Measurements from ENCODE around the gene MTHFD1L.

The MTHFD1L gene

GRCh38 chr6:150883521-150883920 lies 18.0 kb downstream of the MTHFD1L start:
- no peaks in the 10 kb centered on the region for H3K9me3 ChIP-seq (ENCODE audit: insufficient read depth, low read depth, low read length)
- H3K27me3 ChIP-seq (ENCODE audit: insufficient read depth, low read length): no peaks in the 10 kb centered on the region
- no peak overlapping the region for H3K9ac ChIP-seq (ENCODE audit: low read depth, low read length)
- H3K4me1 ChIP-seq (ENCODE audit: insufficient read depth, low read length): peaks cover 7% of the 10 kb centered on the region
- H3K36me3 ChIP-seq (ENCODE audit: insufficient read depth, low read length): peaks cover 71% of the 10 kb centered on the region
- no peak overlapping the region for H3K27ac ChIP-seq (ENCODE audit: low read depth, low read length)
- 97% methylated on average over 3 of the region's 3 CpGs for WGBS
- H3K4me3 ChIP-seq (ENCODE audit: low read length): no peak overlapping the region

GRCh38 chr6:150886155-150886554 lies 20.7 kb downstream of the MTHFD1L start:
- Histone ChIP-seq H3K27me3 (ENCODE audit: insufficient read depth, low read length) (no peaks in the 10 kb centered on the region), H3K36me3 (ENCODE audit: insufficient read depth, low read length) (peaks cover 80% of the 10 kb centered on the region), H3K4me3 (ENCODE audit: low read length) (no peak overlapping the region), H3K9me3 (ENCODE audit: insufficient read depth, low read depth, low read length) (no peaks in the 10 kb centered on the region), H3K9ac (ENCODE audit: low read depth, low read length) (no peak overlapping the region), H3K4me1 (ENCODE audit: insufficient read depth, low read length) (no peaks in the 10 kb centered on the region), H3K27ac (ENCODE audit: low read depth, low read length) (no peak overlapping the region)
- WGBS: 96% methylated on average over 7 of the region's 7 CpGs

- H3K9ac ChIP-seq (ENCODE audit: low read depth, low read length): no peak overlapping the region
- H3K36me3 ChIP-seq (ENCODE audit: insufficient read depth, low read length): peaks cover 88% of the 10 kb centered on the region
- no peaks in the 10 kb centered on the region for H3K9me3 ChIP-seq (ENCODE audit: insufficient read depth, low read depth, low read length)
- H3K27ac ChIP-seq (ENCODE audit: low read depth, low read length): no peak overlapping the region
- no peaks in the 10 kb centered on the region for H3K4me1 ChIP-seq (ENCODE audit: insufficient read depth, low read length)
- no peak overlapping the region for H3K4me3 ChIP-seq (ENCODE audit: low read length)
- WGBS: 98% methylated on average over 3 of the region's 3 CpGs
- H3K27me3 ChIP-seq (ENCODE audit: insufficient read depth, low read length): no peaks in the 10 kb centered on the region
Observed at GRCh38 chr6:150887978-150888563, 22.6 kb downstream of the MTHFD1L start.

- Histone ChIP-seq H3K27ac (ENCODE audit: low read depth, low read length) (no peak overlapping the region), H3K36me3 (ENCODE audit: insufficient read depth, low read length) (peaks cover 81% of the 10 kb centered on the region)
- WGBS: 88% methylated on average over 13 of the region's 13 CpGs
Observed at GRCh38 chr6:150890346-150890745, 24.8 kb downstream of the MTHFD1L start.

GRCh38 chr6:150891888-150892485 lies 26.5 kb downstream of the MTHFD1L start:
- Histone ChIP-seq H3K4me1 (ENCODE audit: insufficient read depth, low read length) (no peaks in the 10 kb centered on the region), H3K9ac (ENCODE audit: low read depth, low read length) (no peak overlapping the region), H3K36me3 (ENCODE audit: insufficient read depth, low read length) (peaks cover 77% of the 10 kb centered on the region), H3K27ac (ENCODE audit: low read depth, low read length) (no peak overlapping the region), H3K4me3 (ENCODE audit: low read length) (no peak overlapping the region), H3K27me3 (ENCODE audit: insufficient read depth, low read length) (no peaks in the 10 kb centered on the region), H3K9me3 (ENCODE audit: insufficient read depth, low read depth, low read length) (no peaks in the 10 kb centered on the region)
- WGBS: 47% methylated on average over 7 of the region's 7 CpGs

More at GRCh38 chr6:150890346-150890745, 24.8 kb downstream of the MTHFD1L start:
- no peaks in the 10 kb centered on the region for H3K9me3 ChIP-seq (ENCODE audit: insufficient read depth, low read depth, low read length)
- no peak overlapping the region for H3K9ac ChIP-seq (ENCODE audit: low read depth, low read length)
- no peaks in the 10 kb centered on the region for H3K27me3 ChIP-seq (ENCODE audit: insufficient read depth, low read length)
- H3K4me3 ChIP-seq (ENCODE audit: low read length): no peak overlapping the region
- no peaks in the 10 kb centered on the region for H3K4me1 ChIP-seq (ENCODE audit: insufficient read depth, low read length)

- H3K9me3 ChIP-seq (ENCODE audit: insufficient read depth, low read depth, low read length): no peaks in the 10 kb centered on the region
- no peak overlapping the region for H3K27ac ChIP-seq (ENCODE audit: low read depth, low read length)
- WGBS: 94% methylated on average over 8 of the region's 8 CpGs
- peaks cover 73% of the 10 kb centered on the region for H3K36me3 ChIP-seq (ENCODE audit: insufficient read depth, low read length)
- no peaks in the 10 kb centered on the region for H3K27me3 ChIP-seq (ENCODE audit: insufficient read depth, low read length)
- no peak overlapping the region for H3K4me3 ChIP-seq (ENCODE audit: low read length)
- H3K9ac ChIP-seq (ENCODE audit: low read depth, low read length): no peak overlapping the region
- no peaks in the 10 kb centered on the region for H3K4me1 ChIP-seq (ENCODE audit: insufficient read depth, low read length)
Observed at GRCh38 chr6:150894191-150894744, 28.8 kb downstream of the MTHFD1L start.

GRCh38 chr6:150894935-150895552 lies 29.5 kb downstream of the MTHFD1L start:
- H3K27me3 ChIP-seq (ENCODE audit: insufficient read depth, low read length): no peaks in the 10 kb centered on the region
- H3K27ac ChIP-seq (ENCODE audit: low read depth, low read length): no peak overlapping the region
- no peak overlapping the region for H3K9ac ChIP-seq (ENCODE audit: low read depth, low read length)
- no peaks in the 10 kb centered on the region for H3K9me3 ChIP-seq (ENCODE audit: insufficient read depth, low read depth, low read length)
- no peaks in the 10 kb centered on the region for H3K4me1 ChIP-seq (ENCODE audit: insufficient read depth, low read length)
- 87% methylated on average over 12 of the region's 12 CpGs for WGBS
- no peak overlapping the region for H3K4me3 ChIP-seq (ENCODE audit: low read length)
- H3K36me3 ChIP-seq (ENCODE audit: insufficient read depth, low read length): peaks cover 71% of the 10 kb centered on the region

- Histone ChIP-seq H3K27ac (ENCODE audit: low read depth, low read length) (no peak overlapping the region), H3K4me1 (ENCODE audit: insufficient read depth, low read length) (no peaks in the 10 kb centered on the region), H3K27me3 (ENCODE audit: insufficient read depth, low read length) (no peaks in the 10 kb centered on the region), H3K4me3 (ENCODE audit: low read length) (no peak overlapping the region), H3K36me3 (ENCODE audit: insufficient read depth, low read length) (peaks cover 70% of the 10 kb centered on the region), H3K9me3 (ENCODE audit: insufficient read depth, low read depth, low read length) (no peaks in the 10 kb centered on the region), H3K9ac (ENCODE audit: low read depth, low read length) (no peak overlapping the region)
- 72% methylated on average over 4 of the region's 4 CpGs for WGBS
Observed at GRCh38 chr6:150895928-150896632, 30.6 kb downstream of the MTHFD1L start.

GRCh38 chr6:150897400-150897943 lies 32.0 kb downstream of the MTHFD1L start:
- Histone ChIP-seq H3K4me3 (ENCODE audit: low read length) (no peak overlapping the region), H3K9ac (ENCODE audit: low read depth, low read length) (no peak overlapping the region), H3K9me3 (ENCODE audit: insufficient read depth, low read depth, low read length) (no peaks in the 10 kb centered on the region), H3K27me3 (ENCODE audit: insufficient read depth, low read length) (no peaks in the 10 kb centered on the region), H3K4me1 (ENCODE audit: insufficient read depth, low read length) (no peaks in the 10 kb centered on the region), H3K27ac (ENCODE audit: low read depth, low read length) (no peak overlapping the region), H3K36me3 (ENCODE audit: insufficient read depth, low read length) (peaks cover 59% of the 10 kb centered on the region)
- WGBS: 97% methylated on average over 7 of the region's 7 CpGs

GRCh38 chr6:150898399-150899170 lies 33.1 kb downstream of the MTHFD1L start:
- 97% methylated on average over 10 of the region's 11 CpGs for WGBS
- no peaks in the 10 kb centered on the region for H3K9me3 ChIP-seq (ENCODE audit: insufficient read depth, low read depth, low read length)
- H3K27ac ChIP-seq (ENCODE audit: low read depth, low read length): no peak overlapping the region
- H3K4me3 ChIP-seq (ENCODE audit: low read length): no peak overlapping the region
- peaks cover 50% of the 10 kb centered on the region for H3K36me3 ChIP-seq (ENCODE audit: insufficient read depth, low read length)
- no peaks in the 10 kb centered on the region for H3K27me3 ChIP-seq (ENCODE audit: insufficient read depth, low read length)
- no peak overlapping the region for H3K9ac ChIP-seq (ENCODE audit: low read depth, low read length)
- no peaks in the 10 kb centered on the region for H3K4me1 ChIP-seq (ENCODE audit: insufficient read depth, low read length)

All from HUES64 (cell line).